Stimulated activated naive CD4-positive, alpha-beta T cell (primary cell): ENCODE results near the gene MLC1.

ENCODE experiments used
- DNase-seq, 6 experiments: peaks; one replicate each; lab custom pipeline; 2025; lab: John Stamatoyannopoulos, UW

Gene MLC1

DNA sequence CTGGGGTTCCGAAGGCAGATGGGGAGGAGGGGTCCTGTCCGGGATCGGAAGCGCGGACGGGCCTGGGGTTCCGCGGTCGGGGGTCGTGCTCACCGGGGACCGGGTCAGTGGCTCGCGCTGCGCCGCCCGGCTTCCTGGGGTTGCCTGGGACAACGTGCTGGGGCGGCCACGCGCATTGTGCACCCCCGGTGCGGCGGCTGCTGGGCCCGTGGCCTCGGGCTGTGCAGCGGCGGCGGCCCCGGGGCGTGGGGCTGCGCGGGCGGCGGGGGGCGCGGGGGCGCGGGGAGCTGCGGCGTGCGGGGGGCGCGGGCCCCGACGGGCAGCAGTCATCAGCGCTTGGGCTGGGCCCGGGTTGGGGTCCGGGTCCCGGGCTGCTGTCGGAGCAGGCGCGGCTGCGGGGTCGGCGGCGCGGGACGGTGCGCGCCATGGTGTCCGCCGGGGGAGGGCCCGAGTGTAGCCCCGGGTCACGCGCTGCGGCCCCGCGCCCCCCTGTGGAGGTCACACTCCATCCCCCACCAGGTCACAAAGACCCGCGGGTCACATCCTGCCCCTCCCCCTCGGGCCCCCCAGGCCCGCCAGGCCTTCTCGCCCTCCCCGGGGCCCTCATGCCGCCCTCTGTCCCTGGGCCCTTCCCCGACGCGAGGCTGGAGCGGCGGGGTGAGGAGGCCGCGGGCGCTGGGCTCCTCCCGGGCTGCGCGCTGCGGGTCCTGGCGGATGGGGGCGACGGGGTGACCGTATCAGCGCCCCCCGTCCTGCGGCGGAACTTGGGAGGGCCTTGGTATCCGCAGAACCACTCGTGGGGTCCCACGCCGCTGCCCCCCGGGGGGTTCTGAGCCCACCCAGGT lies 26.9 kb downstream of the MLC1 start, which contains the start of gene TTLL8:
TSS of gene TTLL8 (minus strand) at position 238 of the 845 bp plus-strand sequence.
- no peak for DNase-seq

DNA sequence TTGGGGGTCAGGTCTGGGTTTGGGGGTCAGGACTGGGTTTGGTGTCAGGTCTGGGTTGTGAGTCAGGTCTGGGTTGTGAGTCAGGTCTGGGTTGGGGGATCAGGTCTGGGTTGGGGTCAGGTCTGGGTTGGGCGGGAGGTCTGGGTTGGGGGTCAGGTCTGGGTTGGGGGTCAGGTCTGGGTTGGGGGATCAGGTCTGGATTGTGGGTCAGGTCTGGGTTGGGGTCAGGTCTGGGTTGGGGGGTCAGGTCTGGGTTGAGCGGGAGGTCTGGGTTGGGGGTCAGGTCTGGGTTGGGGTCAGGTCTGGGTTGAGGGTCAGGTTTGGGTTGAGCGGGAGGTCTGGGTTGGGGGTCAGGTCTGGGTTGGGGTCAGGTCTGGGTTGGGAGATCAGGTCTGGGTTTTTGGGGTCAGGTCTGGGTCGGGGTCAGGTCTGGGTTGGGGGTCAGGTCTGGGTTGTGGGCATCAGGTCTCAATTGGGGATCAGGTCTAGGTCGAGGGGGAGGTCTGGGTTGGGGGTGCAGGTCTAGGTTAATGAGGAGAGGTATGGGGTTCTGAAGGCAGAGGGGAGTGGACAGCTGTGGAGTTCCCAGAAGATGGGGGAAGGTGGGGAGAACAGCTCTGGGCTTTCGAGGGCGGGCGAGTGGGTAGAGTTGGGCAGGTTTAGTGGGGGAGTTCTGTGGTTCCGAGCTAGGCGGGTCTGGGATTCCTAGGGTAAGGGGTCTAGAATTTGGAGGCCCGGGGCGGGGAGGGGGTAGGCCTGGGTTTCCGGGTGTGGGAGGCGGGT lies 27.8 kb downstream of the MLC1 start:
- no peak for DNase-seq

DNA sequence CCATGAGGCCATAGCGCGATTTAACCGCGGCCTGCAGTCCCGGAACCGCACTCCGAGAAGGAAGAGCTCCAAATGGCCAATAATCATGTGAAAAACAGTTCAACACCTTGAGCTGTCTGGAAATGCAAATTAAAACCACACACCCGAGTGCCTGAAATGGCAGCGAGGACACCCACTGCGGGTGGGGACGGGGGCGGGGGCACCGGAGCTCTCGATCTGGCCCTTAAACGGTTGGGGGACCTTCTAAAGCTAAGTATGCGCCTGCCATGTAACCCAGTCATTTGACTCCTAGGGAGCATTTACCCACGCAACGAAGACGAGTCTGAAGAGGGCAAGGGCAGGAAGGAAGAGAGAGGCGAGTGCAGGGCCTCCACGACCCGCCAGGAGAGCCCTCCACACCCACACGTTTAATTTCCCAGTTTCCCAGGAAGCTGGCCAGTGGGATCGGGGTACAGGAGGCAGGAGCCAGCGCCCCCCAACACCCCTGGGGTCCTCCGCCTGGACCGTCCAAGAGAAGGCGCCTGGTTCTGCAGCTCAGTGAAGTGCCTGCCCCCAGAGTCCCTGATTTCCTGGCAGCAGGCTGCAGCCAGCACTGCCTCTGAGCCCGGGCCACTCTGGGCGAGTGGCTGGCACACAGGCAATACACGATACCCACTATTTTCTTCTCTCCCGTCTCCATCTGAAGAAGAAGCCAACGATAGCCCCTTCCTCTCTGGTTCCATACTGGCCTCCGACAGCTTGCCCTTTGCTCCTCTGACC lies 28.8 kb downstream of the MLC1 start:
- DNase-seq, result no peak

DNA sequence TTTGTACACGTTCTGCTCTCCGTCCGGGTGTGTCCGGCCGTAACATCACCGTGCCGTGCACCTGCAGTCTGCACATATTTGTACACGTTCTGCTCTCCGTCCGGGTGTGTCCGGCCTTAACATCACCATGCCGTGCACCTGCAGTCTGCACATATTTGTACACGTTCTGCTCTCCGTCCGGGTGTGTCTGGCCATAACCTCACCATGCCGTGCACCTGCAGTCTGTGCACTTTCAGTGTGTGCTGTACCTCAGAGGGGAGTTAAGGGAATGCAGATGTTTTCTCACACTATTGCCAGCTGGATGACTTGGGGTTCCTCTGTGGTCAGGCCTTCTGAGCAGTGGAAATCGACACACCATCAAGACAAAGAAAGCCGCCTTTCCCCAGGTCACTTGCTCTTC lies 31.4 kb downstream of the MLC1 start:
- DNase-seq, result no peak

DNA sequence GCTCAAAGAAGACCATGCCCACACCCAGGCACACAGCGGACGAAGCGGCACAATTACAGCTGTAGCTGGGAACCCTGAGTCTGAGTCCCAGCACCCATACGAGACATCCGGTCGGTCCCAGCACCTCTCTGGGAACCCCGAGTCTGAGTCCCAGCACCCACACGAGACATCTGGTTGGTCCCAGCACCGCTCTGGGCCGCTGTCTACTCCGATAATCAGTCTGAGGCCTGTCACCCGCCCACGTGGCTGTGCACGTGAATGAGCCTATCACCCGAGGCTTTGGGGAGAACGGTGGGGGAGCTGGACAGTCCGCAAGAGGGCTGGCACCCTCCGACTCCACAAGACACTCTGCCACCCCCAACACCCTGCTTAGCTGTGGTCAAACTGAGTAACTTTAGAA lies 33.3 kb downstream of the MLC1 start:
- no peak for DNase-seq

DNA sequence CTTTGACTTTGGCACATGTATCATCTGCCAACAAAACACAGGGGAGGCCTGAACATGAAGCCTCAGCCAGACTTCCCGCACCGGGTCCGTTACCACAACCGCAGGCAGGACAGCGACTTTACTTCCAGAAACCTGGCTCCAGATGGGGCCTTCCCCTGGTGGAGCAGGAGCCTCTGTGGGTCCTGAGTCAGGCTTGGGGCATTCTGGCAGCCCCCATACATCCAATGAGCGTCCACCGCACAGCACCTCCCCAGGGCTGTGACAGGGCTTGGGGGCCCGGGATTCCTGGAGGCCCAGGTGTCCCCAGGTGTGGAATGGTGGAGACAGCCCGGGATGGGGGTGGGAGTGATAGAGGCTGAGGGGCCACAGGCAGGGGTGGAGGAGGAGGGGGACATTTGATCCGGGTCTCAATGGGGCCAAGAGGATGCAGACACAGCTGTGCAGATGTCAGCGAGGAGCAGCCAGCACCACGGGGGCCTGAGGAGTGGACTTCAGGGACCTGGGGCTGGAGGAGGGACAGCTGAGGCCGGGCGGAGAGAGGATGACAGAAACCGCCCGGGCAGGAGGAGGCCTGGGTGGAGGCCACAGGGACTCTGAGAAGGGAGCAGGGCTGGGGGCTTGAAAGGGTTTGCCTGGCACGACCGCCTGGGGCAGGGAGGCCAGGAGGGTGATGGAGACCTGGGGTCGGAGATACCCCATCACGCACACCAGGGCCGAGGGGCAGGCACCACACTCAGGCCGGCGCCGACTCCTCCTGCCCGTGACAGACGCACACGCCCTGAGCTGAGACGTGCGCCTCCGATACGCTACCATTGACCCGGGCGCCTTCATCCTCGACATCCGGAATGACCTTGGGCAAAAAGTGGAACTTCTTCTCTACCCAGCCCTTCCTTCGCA lies 35.7 kb downstream of the MLC1 start:
- no peak for DNase-seq

DNA sequence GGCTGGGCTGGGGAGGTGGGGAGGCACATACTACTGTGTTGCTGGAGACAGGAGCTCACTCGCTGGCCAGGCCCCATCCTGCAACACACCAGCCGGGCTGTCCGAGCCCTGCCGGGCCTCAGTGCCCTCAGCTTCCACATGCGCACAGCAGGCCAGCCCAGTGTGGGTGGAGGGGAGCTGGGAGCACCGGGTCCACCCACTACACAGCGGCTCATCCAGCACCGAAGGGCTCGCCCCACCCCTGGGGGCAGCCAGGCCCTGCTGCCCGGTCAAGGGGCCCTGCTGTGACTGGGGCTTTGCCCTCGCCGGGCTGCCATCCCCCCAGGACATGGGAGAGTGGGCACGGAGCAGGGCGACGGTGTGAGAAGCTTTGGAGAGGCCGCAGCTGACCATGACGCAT lies 36.4 kb downstream of the MLC1 start:
- DNase-seq, result no peak

DNA sequence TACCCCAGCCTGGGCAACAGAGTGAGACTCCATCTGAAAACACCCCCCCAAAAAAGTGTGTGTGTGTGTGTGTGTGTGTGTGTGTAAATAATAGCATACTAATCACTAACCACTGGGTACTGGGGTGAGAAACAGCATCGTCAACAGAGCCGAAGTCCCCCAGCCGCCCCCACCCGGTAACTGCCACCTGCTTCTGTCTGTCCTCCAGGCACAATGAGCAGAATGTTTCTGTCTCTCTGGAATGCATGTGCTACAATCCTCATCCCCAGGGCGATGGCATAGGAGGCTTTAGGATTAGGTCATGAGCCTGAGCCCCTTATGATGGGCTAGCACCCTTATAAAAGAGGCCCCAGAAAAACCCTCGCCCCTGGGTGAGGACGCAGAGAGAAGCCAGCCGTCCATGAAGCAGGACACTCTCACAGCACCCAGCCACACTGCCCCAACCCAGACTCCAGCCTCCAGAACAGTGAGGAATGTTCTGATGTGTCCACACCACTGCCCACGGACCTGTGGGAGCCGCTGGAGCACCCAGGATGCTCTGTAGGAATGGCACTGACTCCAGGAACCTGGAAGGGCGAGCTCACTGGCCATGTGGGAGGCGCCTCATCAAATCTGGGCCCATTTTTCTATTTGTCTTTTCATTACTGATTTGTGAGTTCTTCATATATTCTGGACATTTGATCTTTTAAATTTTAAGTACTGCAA lies 37.0 kb downstream of the MLC1 start:
- no peak for DNase-seq

DNA sequence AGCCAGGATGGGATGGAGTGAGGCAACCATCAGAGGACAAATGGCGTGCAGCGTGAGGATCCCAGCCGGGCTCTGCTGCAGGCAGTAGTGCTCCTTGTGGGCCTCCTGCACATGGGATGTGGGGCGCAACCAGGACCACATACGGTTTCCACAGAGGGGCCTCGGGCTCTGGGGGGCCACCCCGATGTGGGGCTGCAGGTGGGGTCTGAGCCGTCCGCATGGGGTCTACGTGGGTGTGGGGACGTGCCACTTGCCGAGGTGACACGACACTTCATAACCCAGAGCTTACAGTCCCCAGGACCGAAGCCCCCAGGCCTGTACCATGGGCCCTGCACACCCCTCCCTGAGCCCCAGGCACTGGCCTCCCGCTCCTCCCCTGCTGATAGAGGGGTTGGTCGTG lies 37.9 kb downstream of the MLC1 start:
- no peak for DNase-seq

DNA sequence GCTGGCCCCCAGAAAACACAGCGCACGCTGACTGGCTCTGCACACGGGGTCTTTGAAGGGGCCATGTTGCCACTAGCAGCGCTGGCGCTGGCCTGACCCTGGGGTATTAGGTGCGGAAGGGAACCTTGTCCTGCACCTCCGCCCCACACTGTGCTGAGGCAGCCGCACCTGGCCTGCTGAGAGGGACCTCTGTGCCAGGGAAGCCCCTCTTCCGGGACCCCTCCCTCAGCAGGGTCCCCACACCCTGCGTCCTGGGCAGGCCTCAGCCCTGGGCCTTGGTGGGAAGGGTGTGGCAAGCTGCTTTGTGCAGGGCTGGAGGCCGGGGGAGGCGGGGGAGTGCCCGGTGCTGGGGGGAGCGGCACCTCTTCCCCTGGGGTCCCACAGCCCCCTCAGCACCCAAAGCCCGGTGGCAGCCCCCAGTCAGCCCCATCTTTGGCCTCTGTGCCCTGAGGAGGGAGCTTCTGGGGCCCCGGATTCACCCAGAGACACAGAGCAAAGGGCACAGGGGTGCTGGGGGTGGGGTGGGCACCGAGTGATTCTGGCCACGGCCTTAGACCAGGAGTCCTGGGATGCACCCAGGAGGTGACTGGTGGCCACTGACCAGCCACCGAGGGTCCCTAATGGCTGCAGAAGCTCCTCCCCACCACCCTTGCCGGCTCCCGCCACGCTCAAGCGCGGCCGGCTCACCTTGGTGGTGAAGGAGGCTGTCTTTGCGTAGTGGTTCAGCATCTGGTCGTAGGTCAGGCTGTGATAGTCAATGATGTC lies 38.6 kb downstream of the MLC1 start:
- no peak for DNase-seq

DNA sequence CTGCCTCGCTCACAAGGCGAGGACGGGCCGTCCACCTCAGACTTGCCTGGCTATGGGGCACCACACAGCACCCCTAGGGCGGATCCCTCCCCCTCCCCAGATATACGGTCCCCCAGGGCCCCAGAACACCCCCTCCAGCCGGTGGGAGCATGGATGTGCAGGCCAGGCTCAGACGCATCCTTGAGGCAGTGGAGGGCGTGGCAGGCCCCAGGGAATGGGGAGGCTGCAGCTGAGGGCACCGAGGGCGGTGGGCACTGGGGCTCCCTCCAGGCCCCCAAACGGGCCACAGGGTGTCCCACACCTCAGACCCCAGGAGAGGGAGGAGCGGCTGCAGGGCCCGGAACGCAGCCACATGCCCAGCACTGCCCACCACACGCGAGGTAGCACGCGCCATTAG lies 39.2 kb downstream of the MLC1 start:
- DNase-seq, result no peak

DNA sequence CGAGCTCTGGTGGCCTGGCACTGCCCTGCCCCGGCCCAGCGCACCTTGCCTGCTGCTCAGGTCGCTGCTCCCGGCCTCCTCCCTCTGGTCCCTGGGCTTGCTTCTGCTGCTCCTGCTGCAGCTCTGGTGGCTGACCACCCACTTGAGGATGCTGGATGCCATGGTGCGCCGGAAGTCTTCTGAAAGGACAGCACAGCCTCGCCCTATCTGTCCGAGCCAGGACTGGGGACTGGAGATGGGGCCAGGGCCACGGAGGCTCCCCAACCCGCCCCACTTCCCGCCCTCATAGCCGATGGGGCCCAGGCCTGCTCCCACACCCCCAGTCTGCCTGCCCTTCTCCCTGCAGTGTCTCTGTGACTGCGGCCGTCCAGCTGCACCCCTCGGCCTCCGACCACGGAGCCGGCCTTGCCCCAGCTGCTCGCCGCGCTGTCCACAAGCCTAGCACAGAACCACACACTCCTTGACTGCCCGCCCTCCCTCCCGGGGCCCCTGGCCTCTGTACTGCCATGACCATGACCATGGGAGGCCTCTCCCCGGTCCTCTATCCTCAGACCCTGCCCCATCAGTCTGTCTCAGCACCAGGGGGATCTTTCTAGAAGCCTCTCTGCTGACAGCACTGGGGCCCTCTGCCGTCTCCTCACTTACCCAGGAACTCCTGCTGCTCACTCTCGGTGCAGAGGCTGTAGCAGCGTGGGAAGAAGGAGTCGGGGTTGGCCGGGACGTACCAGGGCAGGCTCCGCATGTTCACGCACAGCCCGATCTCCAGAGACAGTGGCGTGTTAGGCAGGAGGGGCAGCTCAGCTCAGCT lies 39.8 kb downstream of the MLC1 start:
- DNase-seq, result no peak

DNA sequence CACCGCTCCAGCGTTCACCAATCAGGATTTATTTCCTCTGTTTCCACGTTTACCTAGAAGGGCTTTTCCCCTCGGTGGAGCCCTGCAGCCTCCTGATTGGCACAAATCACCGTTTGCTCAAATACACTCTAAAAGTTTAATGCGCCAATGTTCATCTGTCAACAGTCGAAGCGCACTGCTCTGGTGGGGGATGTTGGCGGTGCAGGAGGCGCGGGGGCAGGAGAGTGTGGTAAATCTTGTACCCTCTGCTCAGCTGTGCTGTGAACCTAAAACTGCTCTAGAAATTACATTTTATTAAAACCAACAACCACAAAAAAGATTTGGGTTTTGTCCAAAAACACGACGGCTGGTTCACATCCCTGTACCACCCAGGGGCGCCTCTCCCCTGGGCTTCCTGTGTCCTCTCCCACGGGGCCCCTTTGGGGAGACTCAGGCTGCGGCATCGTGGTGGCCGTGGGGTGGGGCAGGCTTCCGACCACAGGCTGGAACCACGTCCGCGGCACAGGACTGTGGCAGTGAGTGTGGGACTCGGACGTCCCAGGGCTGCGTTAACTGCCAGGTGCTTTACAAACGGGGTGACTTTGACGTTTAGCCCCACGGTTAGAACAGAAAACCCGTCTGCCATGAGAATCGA lies 40.6 kb downstream of the MLC1 start:
- no peak for DNase-seq

DNA sequence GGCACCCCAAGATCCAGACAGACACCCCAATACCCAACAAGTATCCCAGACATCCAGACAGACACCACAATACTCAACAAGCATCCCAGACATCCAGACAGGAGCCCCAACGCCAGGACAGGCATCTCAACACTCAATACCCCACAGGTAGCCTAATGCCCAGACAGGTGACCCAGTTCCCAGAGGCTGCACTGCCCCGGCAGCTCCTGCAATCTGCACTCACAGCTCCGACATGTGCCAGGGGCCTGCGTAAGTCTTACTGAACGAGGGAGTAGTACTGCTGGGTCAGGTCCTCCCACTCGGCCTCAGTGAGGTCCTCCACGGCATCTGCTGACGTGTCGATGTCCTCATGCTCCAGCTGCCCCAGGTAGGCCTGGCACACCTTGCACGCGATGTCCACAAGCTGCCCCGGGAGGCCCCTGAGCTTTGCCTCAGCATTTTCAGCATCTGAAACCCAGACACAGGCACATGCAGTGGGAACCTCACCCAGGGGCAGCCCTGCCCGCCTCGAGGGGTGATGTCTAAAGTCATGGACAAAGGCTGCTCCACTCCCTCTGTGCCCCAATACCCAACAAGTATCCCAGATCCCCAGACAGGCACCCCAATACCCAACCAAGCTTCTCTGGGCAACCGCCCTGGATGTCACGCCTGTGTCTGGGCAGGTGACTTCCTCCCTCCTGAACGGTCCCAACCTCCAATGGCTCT lies 43.7 kb downstream of the MLC1 start:
- no peak for DNase-seq

DNA sequence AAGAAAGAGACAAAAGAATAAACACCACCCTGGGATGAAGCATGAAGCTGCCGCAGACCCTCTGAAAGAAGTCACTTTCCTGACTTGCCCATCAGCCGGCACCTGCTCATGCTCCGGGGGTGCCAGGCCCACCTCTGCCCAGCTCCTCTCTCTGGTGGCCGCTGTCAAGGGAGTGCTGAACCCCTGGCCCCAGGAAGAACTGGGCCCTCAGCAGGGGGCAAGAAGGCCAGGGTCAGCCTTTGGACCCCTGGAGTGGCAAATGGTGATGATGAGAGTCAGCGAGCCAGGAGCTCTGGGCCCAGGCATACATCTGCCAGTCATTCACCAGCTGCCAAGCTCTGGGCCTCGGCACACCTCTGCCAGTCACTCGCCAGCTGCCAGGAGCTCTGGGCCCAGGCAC lies 44.5 kb downstream of the MLC1 start:
- DNase-seq, result no peak

DNA sequence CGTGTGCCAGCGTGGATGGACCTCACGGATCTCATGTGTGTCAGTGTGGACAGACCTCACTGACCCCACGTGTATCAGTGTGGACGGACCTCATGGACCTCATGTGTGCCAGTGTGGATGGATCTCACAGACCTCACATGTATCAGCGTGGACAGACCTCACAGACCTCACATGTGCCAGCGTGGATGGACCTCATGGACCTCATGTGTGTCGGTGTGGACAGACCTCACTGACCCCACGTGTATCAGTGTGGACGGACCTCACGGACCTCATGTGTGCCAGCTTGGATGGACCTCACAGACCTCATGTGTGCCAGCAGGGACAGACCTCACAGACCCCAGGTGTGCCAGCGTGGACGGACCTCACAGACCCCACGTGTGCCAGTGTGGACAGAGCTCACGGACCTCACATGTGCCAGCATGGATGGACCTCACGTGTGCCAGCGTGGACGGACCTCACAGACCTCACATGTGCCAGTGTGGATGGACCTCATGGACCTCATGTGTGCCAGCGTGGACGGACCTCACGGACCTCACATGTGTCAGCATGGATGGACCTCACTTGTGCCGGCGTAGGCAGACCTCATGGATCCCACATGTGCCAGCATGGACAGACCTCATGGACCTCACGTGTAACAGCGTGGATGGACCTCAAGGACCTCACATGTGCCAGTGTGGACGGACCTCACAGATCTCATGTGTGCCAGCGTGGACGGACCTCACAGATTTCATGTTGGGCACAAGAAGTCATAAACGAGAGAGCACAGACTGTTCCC lies 45.4 kb downstream of the MLC1 start:
- DNase-seq, result no peak

DNA sequence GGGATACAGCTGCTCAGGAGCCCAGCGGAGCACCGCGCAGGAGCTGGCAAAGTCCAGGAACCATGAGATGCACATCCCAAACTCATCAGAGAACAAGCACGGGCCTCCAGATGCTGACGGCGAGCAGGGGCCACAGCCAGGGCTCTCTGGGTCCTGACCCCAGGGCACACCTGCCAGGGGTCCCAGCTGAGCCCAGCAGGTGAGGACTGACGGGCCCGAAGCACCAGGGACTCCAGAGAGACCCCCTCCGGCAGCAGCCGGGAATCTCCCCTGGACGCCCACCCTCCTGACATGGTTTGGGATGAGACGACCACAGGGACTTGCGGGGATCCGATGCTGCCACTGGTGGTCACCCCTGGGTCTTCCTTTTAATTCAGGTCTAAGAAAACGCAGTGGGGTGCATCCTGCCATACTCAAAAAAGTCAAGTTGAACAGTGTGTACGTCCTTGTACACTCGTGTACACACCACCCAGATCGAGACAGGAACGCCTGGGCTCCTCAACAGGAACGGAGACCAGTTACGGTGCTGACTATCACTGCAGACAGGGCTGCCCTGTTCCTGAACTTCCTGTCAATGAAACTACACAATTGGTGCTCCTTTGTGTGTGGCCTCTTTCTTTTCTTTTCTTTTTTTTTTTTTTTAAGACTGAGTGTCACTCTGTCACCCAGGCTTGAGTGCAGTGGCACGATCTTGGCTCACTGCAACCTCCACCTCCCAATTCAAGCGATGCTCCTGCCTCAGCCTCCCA lies 49.1 kb downstream of the MLC1 start:
- no peak for DNase-seq
